ENCODE data around the gene ARL6IP4. TPM values are rescaled to one million over a fixed set of nuclear protein-coding genes. Genes with fewer than 3 reads are reported as not detected.

Gene ARL6IP4
- total and polyA plus RNA-seq, 2 of the 4 experiments (the other 2 are of a cell fraction) = 161 to 254 TPM

- H3K27me3 ChIP-seq (ENCODE audit: control insufficient read depth, insufficient read depth, low read length) = no peaks in the 10 kb centered on the region
- 96% methylated on average over 7 of the region's 8 CpGs; no CpG with 5 or more reads in 1 of the 2 experiments for WGBS, 2 experiments (ENCODE audit: extremely low coverage in 2 of 2, insufficient read length in 1 of 2)
- H4K91ac ChIP-seq (ENCODE audit: insufficient read depth, low read depth, low read length) = no peak overlapping the region
- H3K36me3 ChIP-seq (ENCODE audit: control insufficient read depth, insufficient read depth, low read length) = no peaks in the 10 kb centered on the region; the same call in 1 of the 2 replicates
- no peak for DNase-seq
- CTCF ChIA-PET = no interaction called here
- BruUV-seq (replicated peaks) = no TSS peak
- POLR2A ChIA-PET (ENCODE audit: unreplicated experiment) = interaction anchor here (0.6 kb wide), 1 partner anchor 15 kb away, joined by 5 read pairs; no protein-coding TSS in a partner anchor
- H3K9me3 ChIP-seq (ENCODE audit: control insufficient read depth, insufficient read depth, low read length) = no peaks in the 10 kb centered on the region
- H2BK120ac ChIP-seq (ENCODE audit: low read depth, low read length) = no peak overlapping the region
- H2BK5ac ChIP-seq (ENCODE audit: low read depth, low read length, poor library complexity, severe bottlenecking) = no peak overlapping the region
- no peak overlapping the region; the same call in 1 of the 2 replicates for H3K14ac ChIP-seq (replicated peaks; ENCODE audit: low read depth, low read length)
- H3K27ac ChIP-seq (ENCODE audit: insufficient read depth, low read length) = no peak overlapping the region
- H2AFZ ChIP-seq (replicated peaks; ENCODE audit: low read length, poor library complexity) = peak overlapping the region; percentile 1
- H4K20me1 ChIP-seq (ENCODE audit: insufficient read depth, low read length) = no peaks in the 10 kb centered on the region
- H3K4me1 ChIP-seq (ENCODE audit: control insufficient read depth, insufficient read depth, low read length) = no peaks in the 10 kb centered on the region
- no peak overlapping the region for H3K9ac ChIP-seq (ENCODE audit: low read depth, low read length)
- no peak for TF ChIP-seq MXI1 (IDR thresholded peaks at IDR 0.05; ENCODE audit: borderline replicate concordance, low read depth, low read length)
- TF ChIP-seq RAD21 (IDR thresholded peaks at IDR 0.05; ENCODE audit: low read length) = no peak
- TF ChIP-seq POLR2A (IDR thresholded peaks at IDR 0.05; ENCODE audit: low read depth, low read length) = no peak
- no peak for TF ChIP-seq MAFK (IDR thresholded peaks at IDR 0.05; ENCODE audit: low read depth, low read length)
- TF ChIP-seq, protein P1, sequence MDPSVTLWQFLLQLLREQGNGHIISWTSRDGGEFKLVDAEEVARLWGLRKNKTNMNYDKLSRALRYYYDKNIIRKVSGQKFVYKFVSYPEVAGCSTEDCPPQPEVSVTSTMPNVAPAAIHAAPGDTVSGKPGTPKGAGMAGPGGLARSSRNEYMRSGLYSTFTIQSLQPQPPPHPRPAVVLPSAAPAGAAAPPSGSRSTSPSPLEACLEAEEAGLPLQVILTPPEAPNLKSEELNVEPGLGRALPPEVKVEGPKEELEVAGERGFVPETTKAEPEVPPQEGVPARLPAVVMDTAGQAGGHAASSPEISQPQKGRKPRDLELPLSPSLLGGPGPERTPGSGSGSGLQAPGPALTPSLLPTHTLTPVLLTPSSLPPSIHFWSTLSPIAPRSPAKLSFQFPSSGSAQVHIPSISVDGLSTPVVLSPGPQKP (IDR thresholded peaks at IDR 0.05; ENCODE audit: borderline replicate concordance, low read depth, low read length) = no peak
- H2BK15ac ChIP-seq (ENCODE audit: low read depth, low read length) = no peak overlapping the region
- H3K18ac ChIP-seq (ENCODE audit: low read depth, low read length) = no peak overlapping the region
- H3K4me2 ChIP-seq (ENCODE audit: low read depth, low read length) = no peak overlapping the region
- H2BK20ac ChIP-seq (ENCODE audit: low read depth, low read length) = no peak overlapping the region
- no peak overlapping the region for H2AK9ac ChIP-seq (replicated peaks; ENCODE audit: low read depth, low read length, poor library complexity)
- no peak overlapping the region for H3K56ac ChIP-seq (ENCODE audit: extremely low read depth, insufficient read depth, low read length)
- H3K23ac ChIP-seq (ENCODE audit: low read depth, low read length) = no peak overlapping the region
- in situ Hi-C loops (cut with MboI; ENCODE audit: low sequenced_read_pairs) = no loop called here
- H4K8ac ChIP-seq (ENCODE audit: low read depth in 2 of 2, low read length in 2 of 2) = no peak overlapping the region
- H3K9me1 ChIP-seq (ENCODE audit: insufficient read depth, low read length) = peaks cover 3% of the 10 kb centered on the region
- intact Hi-C loops (cut with micrococcal nuclease) = no loop called here
- H3K4me3 ChIP-seq (ENCODE audit: insufficient read depth, low read depth, low read length) = no peak overlapping the region
- no peaks in the 10 kb centered on the region for H3K79me1 ChIP-seq (ENCODE audit: low read depth in 1 of 2, low read length in 2 of 2)
- no peak overlapping the region for H2AK5ac ChIP-seq (ENCODE audit: low read depth, low read length)
- ATAC-seq (ENCODE audit: low read depth) = peak; percentile 42; the same call in 1 of the 2 replicates
- H4K5ac ChIP-seq (ENCODE audit: low read depth, low read length) = no peak overlapping the region
- dilution Hi-C loops (cut with HindIII; ENCODE audit: low sequenced_read_pairs, unreplicated experiment) = no loop called here
- H3K4ac ChIP-seq (ENCODE audit: low read depth, low read length) = no peak overlapping the region
Measured at GRCh38 chr12:122935318-122935717, 45.2 kb upstream of the ARL6IP4 start.

All from IMR-90 (cell line).